H1 (cell line): ENCODE measurements around the gene DNA2. TPM values are rescaled to one million over a fixed set of nuclear protein-coding genes. Genes with fewer than 3 reads are reported as not detected.

Experiments used
- CTBP2 ChIP-seq: IDR thresholded peaks from 2 replicates; pipeline ENCODE4 v1.7.0; 2011; ENCODE audit warnings: borderline replicate concordance, mild to moderate bottlenecking, moderate library complexity, mixed read lengths, low read length; ENCODE audit not compliant: insufficient read depth, insufficient read length
- GTF2F1 ChIP-seq: IDR thresholded peaks from 2 replicates; pipeline ENCODE4 v1.6.1; 2012; ENCODE audit warnings: low read depth, low read length, improper control_type of control experiment, borderline replicate concordance
- RXRA ChIP-seq: IDR thresholded peaks from 2 replicates; pipeline ENCODE4 v1.6.1; 2011; ENCODE audit warnings: low read depth, mild to moderate bottlenecking, low read length, moderate library complexity; ENCODE audit not compliant: insufficient read depth
- SIX5 ChIP-seq: IDR thresholded peaks from 2 replicates; pipeline ENCODE4 v1.6.1; 2011; ENCODE audit warnings: mild to moderate bottlenecking, low read depth, low read length
- polyA plus RNA-seq, 7 experiments: library from polyadenylated mRNA; depleted of rRNA in 3 of 7; stranded (reverse) in 5 of 7; unstranded in 2 of 7; fragments of >200 nt in 5 of 7; fragments of 200-250 nt in 2 of 7; gene quantifications; 1 replicate in 5 of 7; 2 replicates in 1 of 7; 4 replicates in 1 of 7; pipeline versions ENCODE4 v1.2.1 to v1.2.3, GENCODE V29; 2011 to 2013; ENCODE audit warnings: missing spikeins in 2 of 7, mixed read lengths in 2 of 7
- total RNA-seq: library from RNA; stranded (reverse); fragmentation: NEBNext Ultra II Directional; extraction: Animal tissue kit (Norgen Biotek cat#: 25700); gene quantifications from 2 replicates; pipeline ENCODE4 v1.2.1, GENCODE V29; 2021
- TF ChIP-seq, protein P1 (sequence below): IDR thresholded peaks from 2 replicates; pipeline ENCODE4 v1.6.1; 2012; ENCODE audit warnings: inconsistent platforms
- TF ChIP-seq, protein P2 (sequence below): IDR thresholded peaks from 2 replicates; pipeline ENCODE4 v1.6.1; 2012; ENCODE audit warnings: inconsistent platforms

The DNA2 gene
- total and polyA plus RNA-seq, 2 of the 8 experiments (the other 6 are each of a cell fraction or from before 2014, with no cell fraction given) = 16.0 to 57.9 TPM

DNA sequence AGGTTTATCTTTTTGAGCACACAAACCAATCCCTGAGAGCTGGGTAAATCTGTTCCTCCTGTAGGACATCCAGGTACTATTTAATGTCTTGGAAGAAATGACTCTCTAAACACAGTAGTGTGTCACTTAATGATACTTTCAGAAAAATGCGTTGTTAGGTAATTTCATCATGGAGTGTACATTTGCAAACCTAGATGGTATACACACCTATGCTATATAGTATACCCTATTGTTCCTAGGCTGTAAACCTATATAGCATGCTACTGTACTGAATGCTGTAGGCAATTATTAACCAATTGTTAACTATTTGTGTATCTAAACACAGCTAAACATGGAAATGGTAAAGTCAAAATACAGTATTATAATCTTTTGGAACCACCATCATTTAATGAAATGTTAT, 74.8 kb downstream of the DNA2 start (continued):
- TF ChIP-seq RXRA (no peak), SIX5 (no peak), GTF2F1 (no peak), CTBP2 (no peak)
- TF ChIP-seq, protein P1, sequence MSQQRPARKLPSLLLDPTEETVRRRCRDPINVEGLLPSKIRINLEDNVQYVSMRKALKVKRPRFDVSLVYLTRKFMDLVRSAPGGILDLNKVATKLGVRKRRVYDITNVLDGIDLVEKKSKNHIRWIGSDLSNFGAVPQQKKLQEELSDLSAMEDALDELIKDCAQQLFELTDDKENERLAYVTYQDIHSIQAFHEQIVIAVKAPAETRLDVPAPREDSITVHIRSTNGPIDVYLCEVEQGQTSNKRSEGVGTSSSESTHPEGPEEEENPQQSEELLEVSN = no peak
- TF ChIP-seq, protein P2, sequence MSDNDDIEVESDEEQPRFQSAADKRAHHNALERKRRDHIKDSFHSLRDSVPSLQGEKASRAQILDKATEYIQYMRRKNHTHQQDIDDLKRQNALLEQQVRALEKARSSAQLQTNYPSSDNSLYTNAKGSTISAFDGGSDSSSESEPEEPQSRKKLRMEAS = no peak
